ENCODE data around the gene FSTL5. TPM values are rescaled to one million over a fixed set of nuclear protein-coding genes. Genes with fewer than 3 reads are reported as not detected.

The FSTL5 gene
- total RNA-seq, 1 experiment from 2014 or later = not detected

DNA sequence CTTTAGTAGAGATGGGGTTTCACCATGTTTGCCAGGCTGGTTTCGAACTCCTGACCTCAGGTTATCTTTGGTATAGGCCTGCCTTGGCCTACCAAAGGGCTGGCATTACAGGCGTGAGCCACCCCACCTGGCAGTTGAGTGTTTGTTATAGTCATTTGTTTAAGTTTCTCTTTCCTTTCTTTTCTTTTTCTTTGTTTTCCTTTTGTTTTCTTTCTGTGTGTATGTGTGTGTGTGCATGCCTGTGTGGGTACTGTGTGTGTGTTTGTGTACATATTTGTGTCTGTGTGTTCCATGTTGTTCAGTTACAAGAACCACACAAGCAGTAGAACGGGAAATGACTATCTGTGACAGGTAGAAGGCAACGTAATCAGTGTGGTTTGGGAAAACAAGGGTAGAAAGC, 624.9 kb downstream of the FSTL5 start (continued):
- TF ChIP-seq, protein P1, sequence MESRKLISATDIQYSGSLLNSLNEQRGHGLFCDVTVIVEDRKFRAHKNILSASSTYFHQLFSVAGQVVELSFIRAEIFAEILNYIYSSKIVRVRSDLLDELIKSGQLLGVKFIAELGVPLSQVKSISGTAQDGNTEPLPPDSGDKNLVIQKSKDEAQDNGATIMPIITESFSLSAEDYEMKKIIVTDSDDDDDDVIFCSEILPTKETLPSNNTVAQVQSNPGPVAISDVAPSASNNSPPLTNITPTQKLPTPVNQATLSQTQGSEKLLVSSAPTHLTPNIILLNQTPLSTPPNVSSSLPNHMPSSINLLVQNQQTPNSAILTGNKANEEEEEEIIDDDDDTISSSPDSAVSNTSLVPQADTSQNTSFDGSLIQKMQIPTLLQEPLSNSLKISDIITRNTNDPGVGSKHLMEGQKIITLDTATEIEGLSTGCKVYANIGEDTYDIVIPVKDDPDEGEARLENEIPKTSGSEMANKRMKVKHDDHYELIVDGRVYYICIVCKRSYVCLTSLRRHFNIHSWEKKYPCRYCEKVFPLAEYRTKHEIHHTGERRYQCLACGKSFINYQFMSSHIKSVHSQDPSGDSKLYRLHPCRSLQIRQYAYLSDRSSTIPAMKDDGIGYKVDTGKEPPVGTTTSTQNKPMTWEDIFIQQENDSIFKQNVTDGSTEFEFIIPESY (IDR thresholded peaks at IDR 0.05; ENCODE audit: extremely low read depth, insufficient replicate concordance, low read length) = no peak

DNA sequence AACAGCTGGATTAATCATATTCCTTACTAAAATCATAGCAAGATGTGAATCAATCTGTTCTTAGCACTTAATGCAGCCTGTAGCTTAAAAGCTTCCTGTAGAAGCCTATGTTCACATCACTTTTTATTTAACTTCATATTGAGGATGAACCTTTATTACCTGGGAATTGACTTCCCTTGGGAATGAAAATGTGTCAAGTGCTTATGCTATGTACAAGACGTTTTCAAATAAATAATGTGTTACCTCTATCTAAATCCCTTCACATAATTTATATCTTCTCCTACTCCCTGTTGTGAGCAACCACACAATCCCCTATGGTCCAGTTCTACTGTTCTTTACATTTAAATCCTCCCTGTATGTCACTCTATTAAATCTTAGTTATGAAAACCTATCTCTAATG, 633.1 kb downstream of the FSTL5 start:
- TF ChIP-seq YY1 (IDR thresholded peaks at IDR 0.05; ENCODE audit: extremely low read depth, insufficient replicate concordance, low read depth, low read length) (no peak), ZFX (IDR thresholded peaks at IDR 0.05) (no peak), TCF7L2 (IDR thresholded peaks at IDR 0.05; ENCODE audit: borderline replicate concordance, extremely low read depth, insufficient read depth, insufficient read length) (no peak), ZNF274 (IDR thresholded peaks at IDR 0.05; ENCODE audit: low read depth, low read length) (no peak)

DNA sequence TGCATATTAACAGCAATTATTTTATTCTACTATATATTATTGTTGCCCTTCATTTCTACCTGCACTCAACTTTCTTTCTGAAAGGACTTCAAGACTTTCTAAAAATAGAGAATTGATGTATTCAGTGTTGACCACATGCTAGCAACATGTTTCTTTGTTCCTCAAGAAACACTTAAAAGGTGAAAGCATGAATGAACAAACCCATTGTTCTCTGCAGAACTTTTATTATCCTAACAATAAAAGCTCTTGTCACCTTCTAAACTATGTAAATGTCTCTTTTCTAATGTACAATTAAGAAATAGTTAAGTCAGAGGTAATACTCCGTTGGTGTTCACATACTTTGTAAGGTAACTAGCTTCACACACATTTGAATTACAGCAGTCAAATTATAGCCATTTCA, 638.7 kb downstream of the FSTL5 start:
- intact Hi-C loops (cut with micrococcal nuclease) = no loop called here
- CTCF ChIA-PET = no interaction called here
- RAD21 ChIA-PET (ENCODE audit: low non-redundant PET in 1 of 2, low total read pairs in 2 of 2, uncharacterized antibody in 2 of 2, unreplicated experiment in 2 of 2) = no interaction called here
- Histone ChIP-seq H3K9ac (ENCODE audit: low read length) (no peak overlapping the region), H3K27ac (ENCODE audit: low read depth, low read length) (no peak overlapping the region), H3K79me2 (ENCODE audit: insufficient read depth, low read length) (no peaks in the 10 kb centered on the region), H3K27me3 (ENCODE audit: insufficient read depth, low read length) (no peaks in the 10 kb centered on the region), H3K4me3 (replicated peaks in 1 of 2; ENCODE audit: low read depth in 1 of 2, low read length in 2 of 2) (no peak overlapping the region), H3K4me2 (ENCODE audit: low read length) (no peak overlapping the region), H3K36me3 (ENCODE audit: control insufficient read depth in 1 of 2, insufficient read depth in 2 of 2, low read length in 2 of 2) (no peaks in the 10 kb centered on the region), H2AFZ (ENCODE audit: low read depth, low read length, poor library complexity, severe bottlenecking) (no peak overlapping the region), H3K9me3 (ENCODE audit: control insufficient read depth in 1 of 2, insufficient read depth in 1 of 2, low read depth in 1 of 2, low read length in 2 of 2) (no peaks in the 10 kb centered on the region), H4K20me1 (ENCODE audit: insufficient read depth) (no peaks in the 10 kb centered on the region), H3K9me2 (ENCODE audit: insufficient read depth) (no peaks in the 10 kb centered on the region), H3K4me1 (ENCODE audit: control insufficient read depth in 1 of 2, insufficient read depth in 2 of 2, low read length in 2 of 2) (no peaks in the 10 kb centered on the region)
- ATAC-seq = no peak
- BruUV-seq (replicated peaks) = no TSS peak
- no peak for DNase-seq (ENCODE audit: low read depth, low spot score)
- POLR2A ChIA-PET = no interaction called here
- TF ChIP-seq, protein P2, sequence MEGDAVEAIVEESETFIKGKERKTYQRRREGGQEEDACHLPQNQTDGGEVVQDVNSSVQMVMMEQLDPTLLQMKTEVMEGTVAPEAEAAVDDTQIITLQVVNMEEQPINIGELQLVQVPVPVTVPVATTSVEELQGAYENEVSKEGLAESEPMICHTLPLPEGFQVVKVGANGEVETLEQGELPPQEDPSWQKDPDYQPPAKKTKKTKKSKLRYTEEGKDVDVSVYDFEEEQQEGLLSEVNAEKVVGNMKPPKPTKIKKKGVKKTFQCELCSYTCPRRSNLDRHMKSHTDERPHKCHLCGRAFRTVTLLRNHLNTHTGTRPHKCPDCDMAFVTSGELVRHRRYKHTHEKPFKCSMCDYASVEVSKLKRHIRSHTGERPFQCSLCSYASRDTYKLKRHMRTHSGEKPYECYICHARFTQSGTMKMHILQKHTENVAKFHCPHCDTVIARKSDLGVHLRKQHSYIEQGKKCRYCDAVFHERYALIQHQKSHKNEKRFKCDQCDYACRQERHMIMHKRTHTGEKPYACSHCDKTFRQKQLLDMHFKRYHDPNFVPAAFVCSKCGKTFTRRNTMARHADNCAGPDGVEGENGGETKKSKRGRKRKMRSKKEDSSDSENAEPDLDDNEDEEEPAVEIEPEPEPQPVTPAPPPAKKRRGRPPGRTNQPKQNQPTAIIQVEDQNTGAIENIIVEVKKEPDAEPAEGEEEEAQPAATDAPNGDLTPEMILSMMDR (IDR thresholded peaks at IDR 0.05 in 2 of 3, conservative IDR thresholded peaks at IDR 0.05 in 1 of 3; ENCODE audit: borderline replicate concordance in 1 of 3, insufficient read depth in 1 of 3, low read depth in 2 of 3, low read length in 2 of 3) = no peak
- TF ChIP-seq SRF (IDR thresholded peaks at IDR 0.05; ENCODE audit: low read depth) (no peak), POLR2AphosphoS5 (IDR thresholded peaks at IDR 0.05; ENCODE audit: low read depth, low read length) (no peak), ZNF274 (IDR thresholded peaks at IDR 0.05; ENCODE audit: low read depth, low read length) (no peak), SIN3A (IDR thresholded peaks at IDR 0.05; ENCODE audit: low read depth) (no peak), CEBPB (IDR thresholded peaks at IDR 0.05; ENCODE audit: low read depth) (no peak), EZH2phosphoT487 (IDR thresholded peaks at IDR 0.05; ENCODE audit: borderline replicate concordance) (no peak), SP1 (IDR thresholded peaks at IDR 0.05; ENCODE audit: low read depth) (no peak)
- TF ChIP-seq, protein P1 (IDR thresholded peaks at IDR 0.05; ENCODE audit: extremely low read depth, insufficient replicate concordance, low read length) = no peak

More for the DNA sequence above, 633.1 kb downstream of the FSTL5 start:
- no peaks in the 10 kb centered on the region for H3K27me3 ChIP-seq (ENCODE audit: insufficient read depth, low read length)
- H3K27ac ChIP-seq (ENCODE audit: low read depth, low read length) = no peak overlapping the region
- ChIA-PET POLR2A (no interaction called here), RAD21 (ENCODE audit: low non-redundant PET in 1 of 2, low total read pairs in 2 of 2, uncharacterized antibody in 2 of 2, unreplicated experiment in 2 of 2) (no interaction called here), CTCF (no interaction called here)
- H2AFZ ChIP-seq (ENCODE audit: low read depth, low read length, poor library complexity, severe bottlenecking) = no peak overlapping the region
- BruUV-seq (replicated peaks) = no TSS peak
- intact Hi-C loops (cut with micrococcal nuclease) = no loop called here
- DNase-seq (ENCODE audit: low read depth, low spot score) (no peak), ATAC-seq (no peak)
- H3K4me1 ChIP-seq (ENCODE audit: control insufficient read depth in 1 of 2, insufficient read depth in 2 of 2, low read length in 2 of 2) = no peaks in the 10 kb centered on the region
- H3K9ac ChIP-seq (ENCODE audit: low read length) = no peak overlapping the region
- H3K4me2 ChIP-seq (ENCODE audit: low read length) = no peak overlapping the region
- no peaks in the 10 kb centered on the region for H3K9me2 ChIP-seq (ENCODE audit: insufficient read depth)
- no peaks in the 10 kb centered on the region for H3K36me3 ChIP-seq (ENCODE audit: control insufficient read depth in 1 of 2, insufficient read depth in 2 of 2, low read length in 2 of 2)
- H3K79me2 ChIP-seq (ENCODE audit: insufficient read depth, low read length) = no peaks in the 10 kb centered on the region
- no peaks in the 10 kb centered on the region for H3K9me3 ChIP-seq (ENCODE audit: control insufficient read depth in 1 of 2, insufficient read depth in 1 of 2, low read depth in 1 of 2, low read length in 2 of 2)
- H3K4me3 ChIP-seq (replicated peaks in 1 of 2; ENCODE audit: low read depth in 1 of 2, low read length in 2 of 2) = no peak overlapping the region
- no peaks in the 10 kb centered on the region for H4K20me1 ChIP-seq (ENCODE audit: insufficient read depth)
